ENCODE measurements around the gene BUD23. TPM values are rescaled to one million over a fixed set of nuclear protein-coding genes. Genes with fewer than 3 reads are reported as not detected.

The BUD23 gene
- total RNA-seq, 1 experiment from 2014 or later = 124 TPM

DNA sequence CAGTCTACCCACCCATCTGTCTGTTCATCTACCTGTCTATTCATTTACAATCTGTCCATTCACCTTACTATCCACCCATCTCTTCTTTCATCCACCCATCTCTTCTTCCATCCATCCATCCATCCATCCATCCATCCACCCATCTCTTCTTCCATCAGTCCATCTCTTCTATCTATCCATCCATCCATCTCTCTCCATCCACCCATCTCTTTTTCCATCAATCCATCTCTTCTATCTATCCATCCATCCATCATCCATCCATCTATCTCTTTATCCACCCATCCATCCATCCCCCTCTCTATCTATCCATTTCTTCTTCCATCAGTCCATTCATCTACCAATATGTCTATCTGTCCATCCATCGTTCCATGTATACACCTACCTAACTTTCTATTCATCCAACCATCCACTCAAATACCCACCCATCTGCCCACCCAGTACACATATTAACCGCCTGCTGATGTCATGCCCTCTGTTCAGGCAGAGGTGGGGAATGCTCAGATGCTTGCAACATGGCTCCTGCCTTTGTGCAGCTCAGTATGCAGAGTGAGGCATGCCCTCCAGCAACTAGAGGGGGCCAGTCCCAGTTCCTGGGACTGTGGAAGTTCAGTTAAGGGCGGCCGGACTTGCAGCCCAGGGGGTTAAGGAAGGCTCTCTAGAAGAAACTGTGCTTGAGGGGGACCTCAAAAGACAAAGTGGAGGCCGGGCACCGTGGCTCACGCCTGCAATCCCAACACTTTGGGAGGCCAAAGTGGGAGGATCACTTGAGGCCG lies 47.8 kb upstream of the BUD23 start:
- Histone ChIP-seq H3K36me3 (ENCODE audit: low read depth, low read length) (no peaks in the 10 kb centered on the region), H3K27me3 (ENCODE audit: low read length) (no peaks in the 10 kb centered on the region), H3K4me2 (ENCODE audit: low read length) (no peak overlapping the region), H3K9me2 (replicated peaks; ENCODE audit: low read length) (no peaks in the 10 kb centered on the region), H3K4me3 (ENCODE audit: low read length) (no peak overlapping the region), H4K20me1 (ENCODE audit: low read length) (no peaks in the 10 kb centered on the region), H3K9ac (ENCODE audit: low read length) (no peak overlapping the region), H3F3A (ENCODE audit: low read length, unreplicated experiment) (no peaks in the 10 kb centered on the region), H2AFZ (ENCODE audit: low read length) (0 out of 2 replicates have a peak overlapping the region, but pooled peaks have one; percentile 27), H3K9me3 (ENCODE audit: low read length) (no peaks in the 10 kb centered on the region), H3K4me1 (ENCODE audit: insufficient read depth, low read length) (peaks cover 4% of the 10 kb centered on the region; the same call in 1 of the 2 replicates), H3K79me2 (ENCODE audit: low read length) (no peaks in the 10 kb centered on the region), H3K27ac (ENCODE audit: low read length) (no peak overlapping the region)
- DNase-seq = no peak
- BruUV-seq (replicated peaks) = no TSS peak
- POLR2A ChIA-PET (ENCODE audit: unreplicated experiment) = no interaction called here
- ATAC-seq = no peak
- CTCF ChIA-PET = interaction anchor here (0.7 kb wide), 1 partner anchor 52 kb away, joined by 3 read pairs; no protein-coding TSS in a partner anchor
- intact Hi-C loops (cut with micrococcal nuclease) = no loop called here
- TF ChIP-seq EZH2 (IDR thresholded peaks at IDR 0.05; ENCODE audit: low read length, unreplicated experiment) = no peak

DNA sequence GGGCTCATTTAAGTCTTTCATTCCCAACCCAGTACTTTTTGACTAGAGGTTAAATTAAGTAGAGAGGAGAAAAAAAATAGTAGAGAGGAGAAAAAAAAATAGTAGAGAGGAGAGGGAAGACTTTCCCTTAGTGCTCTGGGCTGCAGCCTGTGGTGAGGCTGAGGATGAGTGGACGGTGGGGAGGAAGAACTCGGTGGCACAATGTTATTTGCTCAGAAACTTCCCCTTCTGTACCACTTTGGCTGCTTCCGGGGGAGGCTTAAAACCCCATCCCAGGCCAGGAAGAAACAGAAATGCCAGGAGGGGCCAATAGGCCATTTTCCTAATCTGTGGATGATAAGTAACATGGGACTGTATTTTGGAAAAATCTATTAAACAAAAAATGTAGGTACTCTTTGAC lies 44.5 kb upstream of the BUD23 start:
- no peaks in the 10 kb centered on the region for H3K27me3 ChIP-seq (ENCODE audit: low read length)
- ChIA-PET POLR2A (ENCODE audit: unreplicated experiment) (no interaction called here), CTCF (no interaction called here)
- H3K9me2 ChIP-seq (replicated peaks; ENCODE audit: low read length) = no peaks in the 10 kb centered on the region
- peaks cover 4% of the 10 kb centered on the region; the same call in 1 of the 2 replicates for H3K4me1 ChIP-seq (ENCODE audit: insufficient read depth, low read length)
- H2AFZ ChIP-seq (ENCODE audit: low read length) = no peak overlapping the region
- ATAC-seq (no peak), DNase-seq (no peak)
- no peaks in the 10 kb centered on the region for H4K20me1 ChIP-seq (ENCODE audit: low read length)
- no TSS peak for BruUV-seq (replicated peaks)
- no peaks in the 10 kb centered on the region for H3K36me3 ChIP-seq (ENCODE audit: low read depth, low read length)
- no peak overlapping the region for H3K4me3 ChIP-seq (ENCODE audit: low read length)
- H3K79me2 ChIP-seq (ENCODE audit: low read length) = no peaks in the 10 kb centered on the region
- H3K27ac ChIP-seq (ENCODE audit: low read length) = no peak overlapping the region
- TF ChIP-seq EZH2phosphoT487 (IDR thresholded peaks at IDR 0.05; ENCODE audit: borderline replicate concordance, low read length) = no peak
- TF ChIP-seq EZH2 (IDR thresholded peaks at IDR 0.05; ENCODE audit: low read length, unreplicated experiment) = no peak
- H3K9ac ChIP-seq (ENCODE audit: low read length) = no peak overlapping the region
- intact Hi-C loops (cut with micrococcal nuclease) = no loop called here
- no peaks in the 10 kb centered on the region for H3K9me3 ChIP-seq (ENCODE audit: low read length)
- no peaks in the 10 kb centered on the region for H3F3A ChIP-seq (ENCODE audit: low read length, unreplicated experiment)
- H3K4me2 ChIP-seq (ENCODE audit: low read length) = no peak overlapping the region

DNA sequence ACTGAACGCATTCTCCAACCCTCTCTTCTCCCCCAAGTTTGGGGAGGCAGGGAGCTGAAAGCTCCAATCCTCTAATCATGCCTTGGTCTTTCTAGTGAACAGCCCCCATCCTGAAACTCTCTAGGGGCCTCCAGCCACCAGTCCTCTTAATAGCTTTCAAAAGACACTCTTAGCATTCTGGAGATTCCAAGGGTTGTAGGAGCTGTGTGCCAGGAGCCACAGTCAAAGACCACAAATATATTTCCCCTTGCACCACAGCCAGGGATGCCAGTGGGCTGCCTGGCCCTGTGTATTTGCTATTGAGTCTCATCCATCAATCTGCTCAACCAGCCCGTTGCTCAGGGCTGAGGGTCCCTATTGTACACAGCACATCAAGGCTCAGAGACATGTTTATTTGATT lies 40.6 kb upstream of the BUD23 start:
- POLR2A ChIA-PET (ENCODE audit: unreplicated experiment) = no interaction called here
- no peaks in the 10 kb centered on the region for H3K36me3 ChIP-seq (ENCODE audit: low read depth, low read length)
- DNase-seq = no peak
- no peak overlapping the region for H3K4me3 ChIP-seq (ENCODE audit: low read length)
- no peak for ATAC-seq
- H3K9me3 ChIP-seq (ENCODE audit: low read length) = no peaks in the 10 kb centered on the region
- no peaks in the 10 kb centered on the region for H3K79me2 ChIP-seq (ENCODE audit: low read length)
- no peak overlapping the region for H3K4me2 ChIP-seq (ENCODE audit: low read length)
- H3K9ac ChIP-seq (ENCODE audit: low read length) = no peak overlapping the region
- H2AFZ ChIP-seq (ENCODE audit: low read length) = no peak overlapping the region
- H3K27me3 ChIP-seq (ENCODE audit: low read length) = peaks cover under 1% of the 10 kb centered on the region; the same call in 1 of the 2 replicates
- H3K4me1 ChIP-seq (ENCODE audit: insufficient read depth, low read length) = no peaks in the 10 kb centered on the region
- TF ChIP-seq EZH2 (IDR thresholded peaks at IDR 0.05; ENCODE audit: low read length, unreplicated experiment) = no peak
- TF ChIP-seq, protein P1, sequence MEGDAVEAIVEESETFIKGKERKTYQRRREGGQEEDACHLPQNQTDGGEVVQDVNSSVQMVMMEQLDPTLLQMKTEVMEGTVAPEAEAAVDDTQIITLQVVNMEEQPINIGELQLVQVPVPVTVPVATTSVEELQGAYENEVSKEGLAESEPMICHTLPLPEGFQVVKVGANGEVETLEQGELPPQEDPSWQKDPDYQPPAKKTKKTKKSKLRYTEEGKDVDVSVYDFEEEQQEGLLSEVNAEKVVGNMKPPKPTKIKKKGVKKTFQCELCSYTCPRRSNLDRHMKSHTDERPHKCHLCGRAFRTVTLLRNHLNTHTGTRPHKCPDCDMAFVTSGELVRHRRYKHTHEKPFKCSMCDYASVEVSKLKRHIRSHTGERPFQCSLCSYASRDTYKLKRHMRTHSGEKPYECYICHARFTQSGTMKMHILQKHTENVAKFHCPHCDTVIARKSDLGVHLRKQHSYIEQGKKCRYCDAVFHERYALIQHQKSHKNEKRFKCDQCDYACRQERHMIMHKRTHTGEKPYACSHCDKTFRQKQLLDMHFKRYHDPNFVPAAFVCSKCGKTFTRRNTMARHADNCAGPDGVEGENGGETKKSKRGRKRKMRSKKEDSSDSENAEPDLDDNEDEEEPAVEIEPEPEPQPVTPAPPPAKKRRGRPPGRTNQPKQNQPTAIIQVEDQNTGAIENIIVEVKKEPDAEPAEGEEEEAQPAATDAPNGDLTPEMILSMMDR (conservative IDR thresholded peaks at IDR 0.05; ENCODE audit: low read depth, low read length) = no peak
- TF ChIP-seq EZH2phosphoT487 (IDR thresholded peaks at IDR 0.05; ENCODE audit: borderline replicate concordance, low read length) = no peak
- BruUV-seq (replicated peaks) = no TSS peak
- no peaks in the 10 kb centered on the region for H3K9me2 ChIP-seq (replicated peaks; ENCODE audit: low read length)
- H3K27ac ChIP-seq (ENCODE audit: low read length) = no peak overlapping the region
- no peaks in the 10 kb centered on the region for H3F3A ChIP-seq (ENCODE audit: low read length, unreplicated experiment)
- CTCF ChIA-PET = no interaction called here
- no peaks in the 10 kb centered on the region for H4K20me1 ChIP-seq (ENCODE audit: low read length)
- intact Hi-C loops (cut with micrococcal nuclease) = no loop called here

Data from PC-3 (cell line).